AG04450 (cell line): ENCODE data around the gene OR13G1. TPM values are rescaled to one million over a fixed set of nuclear protein-coding genes. Genes with fewer than 3 reads are reported as not detected.
A peak's percentile ranks its signal among the peaks of the same experiment; 100 is the strongest.

Experiments
- CTCF ChIA-PET: fragments of 300-600, 350-600 bp; formaldehyde crosslinking; extraction: SDS; loops from one replicate; lab custom pipeline; 2022; ENCODE audit warnings: antibody characterized with exemption, inconsistent platforms; lab: Charles Lee
- POLR2A ChIA-PET: fragments of 350-600 bp; formaldehyde crosslinking; extraction: SDS; loops from one replicate; lab custom pipeline; 2021; ENCODE audit warnings: antibody characterized with exemption, inconsistent platforms; lab: Yijun Ruan, JAX
- DNase-seq: peaks from one replicate; pipeline ENCODE4 v3.0.0-alpha.2; 2011; ENCODE audit warnings: low read depth, low spot score
- H3K27ac ChIP-seq: one replicate; pipeline ENCODE4 v1.5.1; 2012; ENCODE audit warnings: low read depth, low read length, control low read depth
- H3K27me3 ChIP-seq: one replicate; pipeline ENCODE4 v1.6.0; 2012; ENCODE audit warnings: low read length; ENCODE audit not compliant: control insufficient read depth, insufficient read depth
- H3K4me3 ChIP-seq: 2 replicates; pipeline ENCODE4 v1.5.1; 2011; ENCODE audit warnings: mild to moderate bottlenecking, low read depth, low read length, control low read depth
- H3K9me3 ChIP-seq: 2 replicates; pipeline ENCODE4 v1.5.1; 2012; ENCODE audit warnings: low read length; ENCODE audit not compliant: control insufficient read depth, insufficient read depth
- polyA plus RNA-seq: library from polyadenylated mRNA; depleted of rRNA; stranded (reverse); fragments of >200 nt; gene quantifications from 2 replicates; pipeline ENCODE4 v1.2.3, GENCODE V29; 2011
- TF ChIP-seq, protein P1 (sequence below): IDR thresholded peaks from 2 replicates; pipeline ENCODE4 v1.5.1; 2011; ENCODE audit warnings: low read depth, low read length, control low read depth, inconsistent platforms

The OR13G1 gene
- polyA plus RNA-seq, 1 experiment = not detected

DNA sequence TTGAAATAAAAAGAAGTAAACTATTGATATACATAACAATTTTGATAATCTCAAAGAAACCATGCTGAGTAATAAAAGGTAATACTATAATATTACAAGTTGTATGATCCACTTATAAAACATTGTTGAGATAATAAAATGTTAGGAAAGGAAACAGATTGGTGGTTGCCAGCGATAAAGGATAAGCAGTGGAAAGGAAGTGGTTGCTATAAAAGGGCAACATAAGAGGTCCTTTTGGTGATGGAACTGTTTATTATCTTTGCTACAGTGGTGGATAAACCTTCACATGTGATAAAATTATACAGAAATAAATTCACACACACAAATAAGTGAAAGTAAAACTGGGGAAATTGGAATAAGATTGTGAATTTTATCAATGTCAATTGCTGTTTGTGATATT, 21.8 kb upstream of the OR13G1 start:
- no peak overlapping the region for H3K4me3 ChIP-seq
- H3K27me3 ChIP-seq = no peaks in the 10 kb centered on the region
- CTCF ChIA-PET = no interaction called here
- TF ChIP-seq, protein P1, sequence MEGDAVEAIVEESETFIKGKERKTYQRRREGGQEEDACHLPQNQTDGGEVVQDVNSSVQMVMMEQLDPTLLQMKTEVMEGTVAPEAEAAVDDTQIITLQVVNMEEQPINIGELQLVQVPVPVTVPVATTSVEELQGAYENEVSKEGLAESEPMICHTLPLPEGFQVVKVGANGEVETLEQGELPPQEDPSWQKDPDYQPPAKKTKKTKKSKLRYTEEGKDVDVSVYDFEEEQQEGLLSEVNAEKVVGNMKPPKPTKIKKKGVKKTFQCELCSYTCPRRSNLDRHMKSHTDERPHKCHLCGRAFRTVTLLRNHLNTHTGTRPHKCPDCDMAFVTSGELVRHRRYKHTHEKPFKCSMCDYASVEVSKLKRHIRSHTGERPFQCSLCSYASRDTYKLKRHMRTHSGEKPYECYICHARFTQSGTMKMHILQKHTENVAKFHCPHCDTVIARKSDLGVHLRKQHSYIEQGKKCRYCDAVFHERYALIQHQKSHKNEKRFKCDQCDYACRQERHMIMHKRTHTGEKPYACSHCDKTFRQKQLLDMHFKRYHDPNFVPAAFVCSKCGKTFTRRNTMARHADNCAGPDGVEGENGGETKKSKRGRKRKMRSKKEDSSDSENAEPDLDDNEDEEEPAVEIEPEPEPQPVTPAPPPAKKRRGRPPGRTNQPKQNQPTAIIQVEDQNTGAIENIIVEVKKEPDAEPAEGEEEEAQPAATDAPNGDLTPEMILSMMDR = no peak
- POLR2A ChIA-PET = no interaction called here
- no peak overlapping the region for H3K27ac ChIP-seq
- H3K9me3 ChIP-seq = peaks cover 13% of the 10 kb centered on the region
- DNase-seq = no peak

DNA sequence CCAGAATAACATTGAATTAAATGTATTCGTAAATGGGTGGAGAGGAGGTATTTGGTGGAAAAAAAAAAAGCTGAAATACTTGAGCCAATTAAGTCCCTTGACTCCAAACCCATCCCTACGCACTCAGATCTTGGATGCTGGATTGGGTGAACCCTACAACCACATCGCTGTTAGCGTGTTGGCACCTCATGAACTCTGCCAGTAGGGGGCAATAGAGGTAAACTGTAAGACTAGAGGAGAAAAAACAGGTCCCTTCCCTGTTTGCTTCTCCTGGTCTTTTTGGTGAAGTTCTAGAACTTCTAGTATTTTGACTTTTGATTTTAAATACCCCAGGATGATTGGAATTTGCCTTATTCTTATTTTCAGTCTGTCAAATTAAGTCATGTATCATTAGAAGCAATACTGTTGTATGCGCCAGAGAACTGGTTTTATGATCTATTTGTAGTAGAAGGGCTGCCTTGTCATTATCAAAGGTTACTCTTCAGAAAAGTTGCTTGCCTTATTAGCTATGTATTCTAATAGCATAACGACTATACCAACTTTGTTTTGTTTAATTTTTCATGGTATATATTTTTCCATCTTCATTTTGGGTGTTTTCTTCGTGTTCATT, 1.9 kb upstream of the OR13G1 start:
- no peak overlapping the region for H3K27ac ChIP-seq
- H3K9me3 ChIP-seq = peaks cover 6% of the 10 kb centered on the region
- ChIA-PET CTCF (no interaction called here), POLR2A (no interaction called here)
- H3K4me3 ChIP-seq = no peak overlapping the region
- no peak for DNase-seq
- TF ChIP-seq, protein P1 = peak; percentile 26
- no peaks in the 10 kb centered on the region for H3K27me3 ChIP-seq

DNA sequence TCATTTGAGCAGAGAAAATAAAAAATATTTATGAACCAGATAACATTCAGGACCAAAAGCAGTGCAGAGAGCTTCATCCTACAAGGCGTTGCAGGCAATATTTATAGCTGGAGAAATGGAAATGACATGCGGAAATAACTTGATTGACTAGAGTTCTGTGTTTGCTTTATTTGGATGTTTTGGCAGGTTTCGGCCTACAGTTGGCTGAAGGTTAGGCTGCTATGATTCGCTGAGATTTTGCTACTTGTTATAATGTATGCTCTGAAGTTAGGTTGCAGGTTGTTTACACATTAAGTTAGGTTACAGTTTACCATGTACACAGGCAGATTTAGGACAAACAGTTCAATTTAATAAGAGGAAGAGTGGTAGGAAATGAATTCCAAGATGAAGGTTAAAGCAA, 632 bp upstream of the OR13G1 start:
- ChIA-PET CTCF (no interaction called here), POLR2A (no interaction called here)
- DNase-seq = no peak
- Histone ChIP-seq H3K27ac (no peak overlapping the region), H3K4me3 (no peak overlapping the region), H3K9me3 (peaks cover 6% of the 10 kb centered on the region), H3K27me3 (no peaks in the 10 kb centered on the region)
- TF ChIP-seq, protein P1 = no peak

DNA sequence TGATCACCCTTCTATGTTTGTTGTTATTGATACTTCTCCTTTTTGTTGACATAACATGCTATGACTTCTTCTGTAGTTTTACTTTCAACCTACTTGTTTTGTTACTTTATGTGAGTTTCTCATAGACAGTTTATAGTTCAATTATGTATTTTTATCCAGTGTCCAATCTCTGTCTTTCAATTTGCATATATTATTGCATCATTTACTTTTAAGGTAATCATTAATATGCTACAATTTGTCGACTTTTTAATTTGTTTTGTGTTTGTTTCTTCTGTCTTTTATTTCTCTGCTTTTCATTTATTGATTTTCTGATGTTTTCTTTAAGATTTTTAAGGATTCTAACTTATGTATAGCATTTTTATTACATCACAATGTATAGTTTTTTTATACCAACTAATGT, 10.3 kb downstream of the OR13G1 start:
- Histone ChIP-seq H3K27ac (no peak overlapping the region), H3K9me3 (peaks cover 6% of the 10 kb centered on the region; the same call in 1 of the 2 replicates), H3K27me3 (no peaks in the 10 kb centered on the region), H3K4me3 (no peak overlapping the region)
- TF ChIP-seq, protein P1 = no peak
- no peak for DNase-seq
- POLR2A ChIA-PET = no interaction called here
- CTCF ChIA-PET = no interaction called here

DNA sequence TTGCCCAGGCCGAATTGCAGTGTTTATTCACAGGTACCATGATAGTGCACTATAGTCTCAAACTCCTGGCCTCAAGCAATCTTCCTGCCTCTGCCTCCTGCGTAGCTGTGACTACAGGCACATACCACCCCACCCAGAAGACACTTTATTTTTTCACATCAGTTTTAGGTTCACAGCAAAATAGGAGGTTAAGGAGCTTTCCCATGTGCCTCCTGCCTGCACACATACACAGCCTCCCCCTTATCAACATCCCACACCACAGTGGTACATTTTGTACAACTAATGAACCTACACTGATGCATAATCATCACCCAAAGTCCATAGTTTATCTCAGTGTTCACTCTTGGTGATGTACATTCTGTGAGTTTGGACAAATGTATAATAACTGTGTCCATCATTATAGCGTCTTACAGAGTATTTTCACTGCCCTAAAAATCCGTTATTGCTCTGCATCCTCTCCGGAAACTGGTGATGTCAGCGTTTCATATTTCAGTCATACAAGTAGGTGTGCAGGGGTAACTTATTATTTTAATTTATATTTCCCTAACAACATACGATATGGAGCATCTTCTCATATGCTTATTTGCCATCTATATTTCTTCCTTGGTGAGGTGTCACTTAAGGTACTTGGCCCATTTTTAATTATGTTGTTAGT, 23.2 kb downstream of the OR13G1 start:
- ChIA-PET POLR2A (no interaction called here), CTCF (no interaction called here)
- DNase-seq = no peak
- Histone ChIP-seq H3K27ac (no peak overlapping the region), H3K4me3 (no peak overlapping the region), H3K9me3 (peaks cover 4% of the 10 kb centered on the region; the same call in 1 of the 2 replicates), H3K27me3 (no peaks in the 10 kb centered on the region)
- TF ChIP-seq, protein P1 = no peak
